RWPE2 (cell line): Measurements from ENCODE around the gene ATP6V0B.

Experiments used
- ATAC-seq: fragments of 200-7000 bp; cut with Tn5 transposase; 3 replicates; pipeline ENCODE4 v1.9.1; 2021; ENCODE audit warnings: low read depth
- DNase-seq: peaks from one replicate; pipeline ENCODE4 v3.0.0-alpha.2; 2020; ENCODE audit warnings: low spot score
- H3K27ac ChIP-seq: fragments of 450-650 bp; 2 replicates; pipeline ENCODE4 v1.5.1; 2017; ENCODE audit warnings: mild to moderate bottlenecking; ENCODE audit not compliant: poor library complexity, severe bottlenecking
- H3K27me3 ChIP-seq: fragments of 250-450 bp; sonication (Bioruptor Pico); 2 replicates; pipeline ENCODE4 v1.5.1; 2021; ENCODE audit warnings: mild to moderate bottlenecking, moderate library complexity; ENCODE audit not compliant: insufficient read depth, poor library complexity, severe bottlenecking
- H3K36me3 ChIP-seq: fragments of 250-450 bp; sonication (Bioruptor Pico); 2 replicates; pipeline ENCODE4 v1.5.1; 2020; ENCODE audit warnings: low read depth, mild to moderate bottlenecking, moderate library complexity
- H3K4me1 ChIP-seq: fragments of 250-450 bp; sonication (Bioruptor Pico); 2 replicates; pipeline ENCODE4 v1.5.1; 2021; ENCODE audit warnings: mild to moderate bottlenecking, moderate library complexity; ENCODE audit not compliant: insufficient read depth, poor library complexity, severe bottlenecking
- H3K4me3 ChIP-seq: fragments of 250-450 bp; sonication (Bioruptor Pico); 2 replicates; pipeline ENCODE4 v1.5.1; 2021; ENCODE audit warnings: mild to moderate bottlenecking, moderate library complexity; ENCODE audit not compliant: severe bottlenecking
- H3K9me3 ChIP-seq: fragments of 250-450 bp; sonication (Bioruptor Pico); 2 replicates; pipeline ENCODE4 v1.5.1; 2021; ENCODE audit warnings: mild to moderate bottlenecking, moderate library complexity; ENCODE audit not compliant: severe bottlenecking
- TF ChIP-seq, protein P1 (sequence below): fragments of 450-650 bp; IDR thresholded peaks from one replicate; pipeline ENCODE4 v1.5.1; 2017; ENCODE audit warnings: mild to moderate bottlenecking, moderate library complexity; ENCODE audit not compliant: poor library complexity, severe bottlenecking

Gene ATP6V0B

DNA sequence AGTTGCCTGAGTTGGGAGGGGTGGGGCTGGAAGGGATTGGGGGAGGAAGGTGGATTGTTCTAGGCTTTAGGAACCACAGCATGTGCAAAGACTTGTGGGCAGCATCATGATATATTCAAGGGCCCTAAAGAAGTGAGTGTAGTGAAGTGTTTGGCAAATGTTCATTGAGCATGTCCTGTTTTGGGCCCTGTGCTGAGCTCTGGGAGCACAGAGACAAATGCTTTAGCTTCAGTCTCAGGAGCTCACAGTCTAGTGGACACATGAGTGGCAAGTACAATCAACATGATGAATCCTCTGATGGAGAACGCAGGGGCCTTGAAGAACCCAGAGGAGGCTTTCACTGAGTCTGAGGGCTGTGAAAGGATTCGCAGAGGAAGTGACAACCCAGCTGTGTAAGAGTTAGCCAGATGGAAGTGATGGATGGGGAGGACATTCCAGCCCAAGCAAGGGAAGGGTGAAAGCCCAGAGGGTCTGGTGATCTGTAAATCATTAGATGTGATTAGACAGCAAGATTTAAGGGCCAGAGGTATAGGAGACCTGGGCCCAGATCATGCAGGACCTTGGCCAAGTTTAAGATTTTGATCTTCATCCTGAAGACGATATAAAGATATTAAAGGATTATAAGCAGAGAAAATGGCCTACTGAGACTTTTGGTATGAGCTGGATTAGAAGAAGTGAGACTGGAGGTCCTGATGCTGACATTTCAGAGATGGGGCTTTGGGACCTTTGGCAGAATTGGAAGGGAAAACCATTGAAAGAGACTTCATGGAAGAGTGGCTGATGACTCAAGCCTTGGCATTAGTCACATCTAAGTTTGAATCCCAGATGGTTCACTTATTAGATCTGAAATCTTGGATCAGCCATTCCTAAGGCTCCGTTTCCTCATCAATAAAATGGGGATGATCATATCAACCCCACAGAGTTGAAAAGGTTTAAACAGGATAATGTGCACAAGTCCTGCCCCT lies 23.5 kb upstream of the ATP6V0B start:
- no peaks in the 10 kb centered on the region for H3K27me3 ChIP-seq
- ATAC-seq (no peak), DNase-seq (no peak)
- H3K9me3 ChIP-seq: no peaks in the 10 kb centered on the region
- no peak overlapping the region for H3K27ac ChIP-seq
- TF ChIP-seq, protein P1, sequence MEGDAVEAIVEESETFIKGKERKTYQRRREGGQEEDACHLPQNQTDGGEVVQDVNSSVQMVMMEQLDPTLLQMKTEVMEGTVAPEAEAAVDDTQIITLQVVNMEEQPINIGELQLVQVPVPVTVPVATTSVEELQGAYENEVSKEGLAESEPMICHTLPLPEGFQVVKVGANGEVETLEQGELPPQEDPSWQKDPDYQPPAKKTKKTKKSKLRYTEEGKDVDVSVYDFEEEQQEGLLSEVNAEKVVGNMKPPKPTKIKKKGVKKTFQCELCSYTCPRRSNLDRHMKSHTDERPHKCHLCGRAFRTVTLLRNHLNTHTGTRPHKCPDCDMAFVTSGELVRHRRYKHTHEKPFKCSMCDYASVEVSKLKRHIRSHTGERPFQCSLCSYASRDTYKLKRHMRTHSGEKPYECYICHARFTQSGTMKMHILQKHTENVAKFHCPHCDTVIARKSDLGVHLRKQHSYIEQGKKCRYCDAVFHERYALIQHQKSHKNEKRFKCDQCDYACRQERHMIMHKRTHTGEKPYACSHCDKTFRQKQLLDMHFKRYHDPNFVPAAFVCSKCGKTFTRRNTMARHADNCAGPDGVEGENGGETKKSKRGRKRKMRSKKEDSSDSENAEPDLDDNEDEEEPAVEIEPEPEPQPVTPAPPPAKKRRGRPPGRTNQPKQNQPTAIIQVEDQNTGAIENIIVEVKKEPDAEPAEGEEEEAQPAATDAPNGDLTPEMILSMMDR: no peak
- H3K36me3 ChIP-seq: 0 out of 2 replicates have a peak, but pooled peaks cover 4% of the 10 kb centered on the region
- H3K4me1 ChIP-seq: peaks cover 4% of the 10 kb centered on the region
- H3K4me3 ChIP-seq: no peak overlapping the region

DNA sequence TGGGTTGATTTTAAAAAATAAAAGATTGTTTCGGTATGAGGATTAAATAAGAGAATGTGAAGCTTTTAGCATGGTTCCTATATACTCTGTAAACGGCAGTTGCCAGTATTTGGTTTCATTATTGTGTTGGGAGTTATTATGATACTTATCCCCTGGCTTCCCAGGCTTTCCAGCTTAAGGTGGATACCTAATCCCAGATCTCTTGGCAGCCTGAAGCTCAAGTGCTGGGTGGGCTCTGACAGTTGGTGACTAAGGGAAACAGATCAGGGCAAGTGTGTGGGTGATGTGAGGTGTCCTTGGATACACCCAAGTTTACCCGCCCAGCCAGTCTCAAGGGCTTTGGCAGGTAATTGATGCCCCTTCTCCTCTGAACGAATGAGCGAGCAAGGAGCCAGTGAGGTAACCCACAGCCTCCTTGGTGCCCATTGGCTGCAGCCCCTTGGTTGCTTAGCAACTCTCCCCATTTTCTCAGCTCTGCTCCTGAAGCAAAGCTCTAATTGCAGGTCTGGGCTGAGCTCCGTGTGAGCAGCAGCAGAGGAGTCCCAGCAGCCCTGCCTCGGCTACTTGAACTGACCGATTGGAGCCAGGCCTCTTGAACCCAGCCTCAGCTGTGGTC lies 21.9 kb upstream of the ATP6V0B start:
- Histone ChIP-seq H3K9me3 (no peaks in the 10 kb centered on the region), H3K27me3 (no peaks in the 10 kb centered on the region), H3K27ac (no peak overlapping the region), H3K36me3 (0 out of 2 replicates have a peak, but pooled peaks cover 4% of the 10 kb centered on the region), H3K4me3 (no peak overlapping the region), H3K4me1 (peaks cover 3% of the 10 kb centered on the region)
- DNase-seq: no peak
- no peak for ATAC-seq
- TF ChIP-seq, protein P1: no peak

DNA sequence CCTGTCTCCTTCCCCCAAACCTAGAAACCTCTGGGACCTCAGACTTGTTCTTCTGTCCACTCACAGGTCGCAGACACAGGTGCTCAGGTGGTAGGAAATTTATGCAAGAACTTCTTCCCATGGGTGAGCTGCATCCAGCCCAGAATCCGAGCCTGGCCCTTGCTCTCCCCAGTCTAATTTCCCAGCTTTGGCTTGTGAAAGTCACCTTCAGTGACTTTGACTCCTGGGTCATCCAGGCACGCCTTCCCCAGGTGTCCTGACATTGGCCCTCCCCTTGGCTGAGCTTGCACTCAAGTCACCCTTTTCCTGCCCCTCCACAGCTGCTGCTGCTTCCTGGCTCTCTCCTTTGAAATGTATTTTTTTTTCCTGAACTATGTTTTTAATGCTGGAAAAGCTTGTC lies 21.4 kb upstream of the ATP6V0B start:
- Histone ChIP-seq H3K4me1 (no peaks in the 10 kb centered on the region), H3K27me3 (no peaks in the 10 kb centered on the region), H3K9me3 (no peaks in the 10 kb centered on the region), H3K27ac (no peak overlapping the region), H3K36me3 (peaks cover 8% of the 10 kb centered on the region; the same call in 1 of the 2 replicates), H3K4me3 (no peak overlapping the region)
- TF ChIP-seq, protein P1: no peak
- ATAC-seq (no peak), DNase-seq (no peak)

DNA sequence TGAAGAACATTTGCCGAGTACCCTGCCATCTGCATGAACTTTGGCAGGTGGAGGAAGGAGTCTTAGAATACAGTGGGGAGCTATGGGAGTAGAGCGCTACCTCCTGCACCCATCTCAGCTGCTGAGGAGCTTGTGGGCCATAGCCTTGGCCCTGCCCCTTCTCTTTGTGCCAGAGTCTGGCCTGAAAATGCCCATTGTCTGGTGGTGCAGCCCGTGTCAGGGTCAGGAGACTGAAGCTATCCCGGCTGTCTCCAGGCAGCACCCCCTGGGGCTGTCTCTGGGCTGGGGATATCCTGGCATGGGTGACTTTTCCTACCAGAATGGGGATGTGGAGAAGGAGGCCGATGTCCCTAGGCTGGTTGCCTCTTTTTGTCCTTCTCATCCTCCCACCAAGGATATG lies 20.7 kb upstream of the ATP6V0B start:
- no peak overlapping the region for H3K4me3 ChIP-seq
- ATAC-seq: no peak
- no peak overlapping the region for H3K27ac ChIP-seq
- peaks cover 14% of the 10 kb centered on the region; the same call in 1 of the 2 replicates for H3K36me3 ChIP-seq
- H3K27me3 ChIP-seq: no peaks in the 10 kb centered on the region
- H3K9me3 ChIP-seq: no peaks in the 10 kb centered on the region
- no peaks in the 10 kb centered on the region for H3K4me1 ChIP-seq
- TF ChIP-seq, protein P1: no peak
- no peak for DNase-seq
